ENCODE results near the gene SH3GLB1.

Gene SH3GLB1

DNA sequence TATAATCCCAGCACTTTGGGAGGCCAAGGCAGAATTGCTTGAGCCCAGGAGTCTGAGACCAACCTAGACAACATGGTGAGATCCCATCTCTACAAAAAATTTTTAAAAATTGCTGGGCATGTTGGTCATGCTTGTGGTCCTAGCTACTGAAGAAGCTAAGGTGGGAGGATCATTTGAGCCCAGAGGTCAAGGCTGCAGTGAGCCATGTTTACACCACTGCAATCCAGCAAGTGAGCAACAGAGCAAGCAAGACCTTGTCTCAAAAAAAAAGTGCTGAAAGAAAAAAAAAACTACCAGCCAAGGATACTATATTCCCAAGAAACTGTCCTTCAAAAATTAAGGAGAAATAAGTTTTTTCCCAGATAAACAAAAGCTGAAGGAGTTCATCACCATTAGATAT is 78.1 kb downstream of the SH3GLB1 start:
- Histone ChIP-seq H3K27ac (ENCODE audit: poor library complexity, severe bottlenecking) (no peak overlapping the region), H3K9me3 (ENCODE audit: severe bottlenecking) (no peaks in the 10 kb centered on the region), H3K4me1 (ENCODE audit: insufficient read depth, poor library complexity, severe bottlenecking) (peaks cover 25% of the 10 kb centered on the region), H3K27me3 (ENCODE audit: insufficient read depth, poor library complexity, severe bottlenecking) (no peaks in the 10 kb centered on the region), H3K36me3 (ENCODE audit: low read depth) (no peaks in the 10 kb centered on the region), H3K4me3 (ENCODE audit: severe bottlenecking) (no peak overlapping the region)
- no peak for ATAC-seq (ENCODE audit: low read depth)
- DNase-seq (ENCODE audit: low spot score): no peak
- no peak for TF ChIP-seq CTCF (IDR thresholded peaks at IDR 0.05; ENCODE audit: poor library complexity, severe bottlenecking)

DNA sequence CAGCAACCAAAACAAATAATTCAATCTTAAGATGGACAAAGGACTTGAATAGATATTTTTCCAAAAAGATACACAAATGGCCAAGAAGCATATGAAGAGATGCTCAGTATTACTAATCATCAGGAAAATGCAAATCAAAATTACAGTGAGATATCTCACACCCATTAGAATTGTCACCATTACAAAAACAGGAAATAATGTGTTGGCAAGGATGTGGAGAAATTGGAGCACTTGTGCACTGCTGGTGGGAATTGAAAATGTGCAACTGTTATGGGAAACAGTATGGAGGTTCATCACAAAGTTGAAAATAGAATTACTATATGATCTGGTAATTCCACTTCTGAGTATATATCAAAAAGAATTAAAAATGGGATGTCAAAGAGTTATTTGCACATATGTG is 83.2 kb downstream of the SH3GLB1 start:
- Histone ChIP-seq H3K27me3 (ENCODE audit: insufficient read depth, poor library complexity, severe bottlenecking) (no peaks in the 10 kb centered on the region), H3K36me3 (ENCODE audit: low read depth) (no peaks in the 10 kb centered on the region), H3K4me1 (ENCODE audit: insufficient read depth, poor library complexity, severe bottlenecking) (peaks cover 18% of the 10 kb centered on the region), H3K4me3 (ENCODE audit: severe bottlenecking) (no peak overlapping the region), H3K9me3 (ENCODE audit: severe bottlenecking) (no peaks in the 10 kb centered on the region), H3K27ac (ENCODE audit: poor library complexity, severe bottlenecking) (no peak overlapping the region)
- no peak for TF ChIP-seq CTCF (IDR thresholded peaks at IDR 0.05; ENCODE audit: poor library complexity, severe bottlenecking)
- DNase-seq (ENCODE audit: low spot score) (no peak), ATAC-seq (ENCODE audit: low read depth) (no peak)

DNA sequence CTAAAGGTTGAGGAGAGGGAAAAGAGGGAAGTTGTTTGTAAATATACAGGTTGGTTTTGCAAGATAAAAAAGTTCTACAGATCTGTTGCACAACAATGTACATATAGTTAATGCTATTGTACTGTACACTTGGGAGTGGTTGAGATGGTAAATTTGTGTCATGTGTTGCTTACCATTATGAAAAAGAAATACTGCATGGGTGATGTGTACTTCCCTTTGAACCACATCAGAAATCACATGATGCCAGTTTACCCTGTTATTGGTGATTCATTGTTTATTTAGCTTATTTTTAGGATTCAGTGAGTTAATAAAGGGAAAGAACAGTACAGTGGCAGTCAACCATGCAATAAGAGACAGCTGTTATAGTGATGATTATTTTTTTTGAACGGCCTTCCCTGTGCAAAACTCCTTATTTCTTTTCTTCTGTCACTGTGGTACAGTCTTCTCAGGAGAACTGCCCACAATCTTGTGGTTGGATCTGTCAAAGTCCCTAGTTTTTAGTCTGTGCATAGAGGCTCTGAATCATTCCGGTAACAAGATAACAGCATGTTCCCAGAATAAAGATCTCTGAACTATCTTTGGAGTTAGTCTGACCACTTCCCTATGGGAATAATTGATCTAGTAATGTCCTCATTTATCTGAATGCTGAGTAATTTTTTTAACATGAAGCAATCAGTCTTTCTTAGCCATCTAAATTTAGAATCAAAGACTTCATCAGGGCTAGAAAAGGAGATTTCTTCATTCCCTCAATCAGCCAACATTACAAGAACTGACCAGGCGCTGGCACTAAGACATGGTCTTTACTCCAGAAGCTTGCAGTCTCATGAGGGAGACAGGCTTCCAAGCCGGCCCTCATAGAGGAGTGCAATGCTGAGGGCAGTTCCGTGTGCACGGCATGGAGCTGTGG is 84.2 kb downstream of the SH3GLB1 start:
- Histone ChIP-seq H3K36me3 (ENCODE audit: low read depth) (no peaks in the 10 kb centered on the region), H3K27me3 (ENCODE audit: insufficient read depth, poor library complexity, severe bottlenecking) (no peaks in the 10 kb centered on the region), H3K9me3 (ENCODE audit: severe bottlenecking) (no peaks in the 10 kb centered on the region), H3K4me1 (ENCODE audit: insufficient read depth, poor library complexity, severe bottlenecking) (peaks cover 18% of the 10 kb centered on the region), H3K27ac (ENCODE audit: poor library complexity, severe bottlenecking) (peak overlapping the region; percentile 42), H3K4me3 (ENCODE audit: severe bottlenecking) (no peak overlapping the region)
- no peak for TF ChIP-seq CTCF (IDR thresholded peaks at IDR 0.05; ENCODE audit: poor library complexity, severe bottlenecking)
- no peak for DNase-seq (ENCODE audit: low spot score)
- ATAC-seq (ENCODE audit: low read depth): peak; percentile 93

GRCh38 chr1:86795316-86795715 is 90.9 kb downstream of the SH3GLB1 start:
- no peak for ATAC-seq (ENCODE audit: low read depth)
- H3K4me1 ChIP-seq (ENCODE audit: insufficient read depth, poor library complexity, severe bottlenecking): no peaks in the 10 kb centered on the region
- H3K9me3 ChIP-seq (ENCODE audit: severe bottlenecking): no peaks in the 10 kb centered on the region
- H3K36me3 ChIP-seq (ENCODE audit: low read depth): no peaks in the 10 kb centered on the region
- DNase-seq (ENCODE audit: low spot score): no peak
- H3K27me3 ChIP-seq (ENCODE audit: insufficient read depth, poor library complexity, severe bottlenecking): no peaks in the 10 kb centered on the region
- H3K4me3 ChIP-seq (ENCODE audit: severe bottlenecking): no peak overlapping the region
- TF ChIP-seq CTCF (IDR thresholded peaks at IDR 0.05; ENCODE audit: poor library complexity, severe bottlenecking): no peak
- no peak overlapping the region for H3K27ac ChIP-seq (ENCODE audit: poor library complexity, severe bottlenecking)
